ENCODE measurements around the gene SPHKAP. TPM values are rescaled to one million over a fixed set of nuclear protein-coding genes. Genes with fewer than 3 reads are reported as not detected.
"Not testable (repeated sequence)": the region's sequence is repeated elsewhere in the genome, so short reads cannot be mapped to it uniquely, and the experiment has no call there.

Gene SPHKAP, protein sequence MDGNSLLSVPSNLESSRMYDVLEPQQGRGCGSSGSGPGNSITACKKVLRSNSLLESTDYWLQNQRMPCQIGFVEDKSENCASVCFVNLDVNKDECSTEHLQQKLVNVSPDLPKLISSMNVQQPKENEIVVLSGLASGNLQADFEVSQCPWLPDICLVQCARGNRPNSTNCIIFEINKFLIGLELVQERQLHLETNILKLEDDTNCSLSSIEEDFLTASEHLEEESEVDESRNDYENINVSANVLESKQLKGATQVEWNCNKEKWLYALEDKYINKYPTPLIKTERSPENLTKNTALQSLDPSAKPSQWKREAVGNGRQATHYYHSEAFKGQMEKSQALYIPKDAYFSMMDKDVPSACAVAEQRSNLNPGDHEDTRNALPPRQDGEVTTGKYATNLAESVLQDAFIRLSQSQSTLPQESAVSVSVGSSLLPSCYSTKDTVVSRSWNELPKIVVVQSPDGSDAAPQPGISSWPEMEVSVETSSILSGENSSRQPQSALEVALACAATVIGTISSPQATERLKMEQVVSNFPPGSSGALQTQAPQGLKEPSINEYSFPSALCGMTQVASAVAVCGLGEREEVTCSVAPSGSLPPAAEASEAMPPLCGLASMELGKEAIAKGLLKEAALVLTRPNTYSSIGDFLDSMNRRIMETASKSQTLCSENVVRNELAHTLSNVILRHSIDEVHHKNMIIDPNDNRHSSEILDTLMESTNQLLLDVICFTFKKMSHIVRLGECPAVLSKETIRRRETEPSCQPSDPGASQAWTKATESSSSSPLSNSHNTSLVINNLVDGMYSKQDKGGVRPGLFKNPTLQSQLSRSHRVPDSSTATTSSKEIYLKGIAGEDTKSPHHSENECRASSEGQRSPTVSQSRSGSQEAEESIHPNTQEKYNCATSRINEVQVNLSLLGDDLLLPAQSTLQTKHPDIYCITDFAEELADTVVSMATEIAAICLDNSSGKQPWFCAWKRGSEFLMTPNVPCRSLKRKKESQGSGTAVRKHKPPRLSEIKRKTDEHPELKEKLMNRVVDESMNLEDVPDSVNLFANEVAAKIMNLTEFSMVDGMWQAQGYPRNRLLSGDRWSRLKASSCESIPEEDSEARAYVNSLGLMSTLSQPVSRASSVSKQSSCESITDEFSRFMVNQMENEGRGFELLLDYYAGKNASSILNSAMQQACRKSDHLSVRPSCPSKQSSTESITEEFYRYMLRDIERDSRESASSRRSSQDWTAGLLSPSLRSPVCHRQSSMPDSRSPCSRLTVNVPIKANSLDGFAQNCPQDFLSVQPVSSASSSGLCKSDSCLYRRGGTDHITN (N-terminal part only)
- total RNA-seq (not detected), total RNA-seq (0 to 0.35 reads per million in 2 donors)

DNA sequence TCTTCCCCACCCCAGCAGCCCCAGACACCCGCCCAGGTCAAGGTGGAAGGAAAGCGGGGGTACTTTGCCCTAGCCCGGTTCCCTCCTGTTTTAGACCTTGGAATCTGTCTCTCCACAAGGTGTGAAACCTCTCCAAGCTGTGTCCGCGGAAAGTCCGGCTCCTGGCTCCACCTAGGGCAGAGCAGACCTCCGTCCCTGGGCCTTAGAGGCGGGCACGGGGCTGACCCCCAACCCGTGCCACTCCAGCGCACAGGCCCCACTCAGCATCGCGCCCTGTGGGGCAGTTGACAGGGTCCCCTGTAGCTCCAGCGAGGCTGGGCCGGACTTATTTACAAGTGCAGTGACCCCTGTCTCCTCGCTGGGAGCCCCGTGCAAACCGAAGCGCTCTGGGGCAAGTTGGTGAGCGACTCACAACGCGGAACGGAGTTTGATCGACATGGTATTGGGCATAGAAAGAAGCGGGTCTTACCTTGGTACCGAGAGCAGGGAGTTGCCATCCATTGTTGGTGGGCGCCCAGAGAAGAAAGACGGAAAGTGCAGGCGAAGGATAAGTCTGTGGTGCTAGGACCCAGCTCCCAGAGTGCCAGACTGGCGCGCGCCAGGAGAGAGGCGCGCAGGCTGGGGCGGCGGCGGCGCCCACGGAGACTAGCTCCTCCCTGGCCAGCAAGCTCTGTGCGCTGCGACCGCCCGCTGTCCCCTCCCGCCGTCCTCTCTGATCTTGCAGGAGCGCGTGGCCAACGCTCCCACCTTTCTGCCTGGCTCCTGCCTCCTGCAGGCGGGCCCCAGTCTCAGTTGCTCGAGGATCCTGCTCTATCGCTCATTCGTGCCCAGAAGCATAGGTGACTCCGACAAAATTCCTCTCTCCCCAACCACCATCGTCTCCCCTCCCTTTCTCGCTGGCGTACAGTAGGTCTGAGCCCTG lies at the start of gene SPHKAP:
TSS of gene SPHKAP (minus strand) at position 590 of the 922 bp plus-strand sequence. CDS start at position 501, 89 bp downstream.
- no peak for DNase-seq
- Mint-ChIP-seq H3K4me3 (no peak within 1 kb of the TSS), H3K4me1 (no peaks in the 10 kb centered on the region), H3K27ac (no peak within 1 kb of the TSS), H3K36me3 (ENCODE audit: low read depth) (no peaks in the 10 kb centered on the region), H3K27me3 (peaks cover 12% of the 10 kb centered on the region)
- ATAC-seq: no peak
- H3K9me3 ChIP-seq (ENCODE audit: control insufficient read depth, low read length, poor library complexity, severe bottlenecking): no peaks in the 10 kb centered on the region

DNA sequence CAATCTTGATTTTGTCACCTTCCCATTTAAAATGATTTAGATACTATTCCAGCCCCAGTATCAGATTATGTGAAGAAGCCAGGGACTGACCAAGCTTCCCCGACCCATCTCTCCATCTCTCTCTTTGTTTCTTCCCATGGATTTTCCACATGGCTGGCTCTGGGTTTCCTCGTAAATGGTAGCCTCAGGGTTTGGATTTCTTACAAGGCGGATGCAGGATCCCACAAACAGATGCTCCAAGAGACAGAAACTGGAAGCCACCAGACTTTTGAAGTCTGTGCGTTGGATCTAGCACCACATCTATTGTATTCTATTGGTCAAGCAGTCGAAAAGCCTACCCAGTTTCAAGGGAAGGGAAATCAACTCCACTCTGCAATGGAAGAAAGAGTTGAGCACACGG lies 46.0 kb upstream of the SPHKAP start:
- Mint-ChIP-seq H3K36me3 (ENCODE audit: low read depth) (no peaks in the 10 kb centered on the region), H3K4me1 (no peaks in the 10 kb centered on the region), H3K27me3 (no peaks in the 10 kb centered on the region), H3K4me3 (no peak overlapping the region), H3K27ac (no peak overlapping the region)
- ATAC-seq (no peak), DNase-seq (no peak)
- H3K9me3 ChIP-seq (ENCODE audit: control insufficient read depth, low read length, poor library complexity, severe bottlenecking): no peaks in the 10 kb centered on the region

DNA sequence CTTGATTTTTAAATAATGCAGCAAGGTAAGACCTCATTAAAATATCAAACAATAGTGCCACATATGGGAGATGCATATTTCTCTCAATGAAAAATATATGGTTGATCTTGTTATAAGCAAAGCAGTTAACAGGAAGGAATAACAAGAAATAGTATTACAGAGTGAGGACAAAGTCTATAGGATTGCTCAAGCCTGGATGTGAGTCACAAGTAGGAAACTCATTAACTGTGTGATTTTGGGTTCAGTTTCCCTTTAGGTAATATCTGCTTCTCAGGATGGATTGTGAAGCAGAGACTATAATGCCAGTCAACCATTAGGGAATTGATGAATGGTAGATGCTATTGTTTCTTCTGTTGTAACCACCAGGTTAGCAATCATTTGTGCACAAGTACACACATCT lies 42.9 kb upstream of the SPHKAP start:
- no peak for ATAC-seq
- H3K4me3 Mint-ChIP-seq: no peak overlapping the region
- no peak overlapping the region for H3K27ac Mint-ChIP-seq
- H3K9me3 ChIP-seq (ENCODE audit: control insufficient read depth, low read length, poor library complexity, severe bottlenecking): no peaks in the 10 kb centered on the region
- no peak for DNase-seq
- no peaks in the 10 kb centered on the region for H3K36me3 Mint-ChIP-seq (ENCODE audit: low read depth)
- H3K27me3 Mint-ChIP-seq: no peaks in the 10 kb centered on the region
- H3K4me1 Mint-ChIP-seq: no peaks in the 10 kb centered on the region

DNA sequence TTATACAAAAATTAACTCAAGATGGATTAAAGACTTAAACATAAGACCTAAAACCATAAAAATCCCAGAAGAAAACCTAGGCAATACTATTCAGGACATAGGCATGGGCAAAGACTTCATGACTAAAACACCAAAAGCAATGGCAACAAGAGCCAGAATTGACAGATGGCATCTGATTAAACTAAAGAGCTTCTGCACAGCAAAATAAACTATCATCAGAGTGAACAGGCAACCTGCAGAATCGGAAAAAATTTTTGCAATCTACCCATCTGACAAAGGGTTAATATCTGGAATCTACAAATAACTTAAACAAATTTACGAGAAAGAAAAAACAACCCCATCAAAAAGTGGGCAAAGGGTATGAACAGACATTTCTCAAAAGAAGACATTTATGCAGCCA lies 37.1 kb upstream of the SPHKAP start:
- not testable (repeated sequence) for DNase-seq; H3K9me3 ChIP-seq (ENCODE audit: control insufficient read depth, low read length, poor library complexity, severe bottlenecking); ATAC-seq; H3K4me1 Mint-ChIP-seq; H3K36me3 Mint-ChIP-seq (ENCODE audit: low read depth); H3K27ac Mint-ChIP-seq; H3K4me3 Mint-ChIP-seq; H3K27me3 Mint-ChIP-seq

DNA sequence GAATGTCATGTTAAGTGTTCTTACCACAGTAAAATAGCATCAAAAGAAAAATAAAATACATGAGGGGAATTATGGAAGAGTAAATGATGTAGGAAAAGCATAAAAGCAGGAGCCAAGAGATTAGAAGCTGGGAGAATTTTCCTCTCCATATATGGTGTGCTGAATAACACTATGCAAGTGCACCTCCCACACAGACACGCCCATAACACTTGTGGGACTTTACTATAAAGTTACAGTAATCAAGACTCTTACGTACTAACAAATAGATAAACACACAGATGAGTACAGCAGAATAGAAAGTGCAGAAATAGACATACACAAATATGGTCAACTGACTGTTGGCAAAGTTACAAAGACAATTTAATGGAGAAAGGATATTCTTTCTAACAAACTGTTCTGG lies 16.0 kb upstream of the SPHKAP start:
- ATAC-seq (no peak), DNase-seq (no peak)
- Mint-ChIP-seq H3K36me3 (ENCODE audit: low read depth) (no peaks in the 10 kb centered on the region), H3K4me1 (no peaks in the 10 kb centered on the region), H3K4me3 (no peak overlapping the region), H3K27me3 (no peaks in the 10 kb centered on the region), H3K27ac (no peak overlapping the region)
- H3K9me3 ChIP-seq (ENCODE audit: control insufficient read depth, low read length, poor library complexity, severe bottlenecking): no peaks in the 10 kb centered on the region

DNA sequence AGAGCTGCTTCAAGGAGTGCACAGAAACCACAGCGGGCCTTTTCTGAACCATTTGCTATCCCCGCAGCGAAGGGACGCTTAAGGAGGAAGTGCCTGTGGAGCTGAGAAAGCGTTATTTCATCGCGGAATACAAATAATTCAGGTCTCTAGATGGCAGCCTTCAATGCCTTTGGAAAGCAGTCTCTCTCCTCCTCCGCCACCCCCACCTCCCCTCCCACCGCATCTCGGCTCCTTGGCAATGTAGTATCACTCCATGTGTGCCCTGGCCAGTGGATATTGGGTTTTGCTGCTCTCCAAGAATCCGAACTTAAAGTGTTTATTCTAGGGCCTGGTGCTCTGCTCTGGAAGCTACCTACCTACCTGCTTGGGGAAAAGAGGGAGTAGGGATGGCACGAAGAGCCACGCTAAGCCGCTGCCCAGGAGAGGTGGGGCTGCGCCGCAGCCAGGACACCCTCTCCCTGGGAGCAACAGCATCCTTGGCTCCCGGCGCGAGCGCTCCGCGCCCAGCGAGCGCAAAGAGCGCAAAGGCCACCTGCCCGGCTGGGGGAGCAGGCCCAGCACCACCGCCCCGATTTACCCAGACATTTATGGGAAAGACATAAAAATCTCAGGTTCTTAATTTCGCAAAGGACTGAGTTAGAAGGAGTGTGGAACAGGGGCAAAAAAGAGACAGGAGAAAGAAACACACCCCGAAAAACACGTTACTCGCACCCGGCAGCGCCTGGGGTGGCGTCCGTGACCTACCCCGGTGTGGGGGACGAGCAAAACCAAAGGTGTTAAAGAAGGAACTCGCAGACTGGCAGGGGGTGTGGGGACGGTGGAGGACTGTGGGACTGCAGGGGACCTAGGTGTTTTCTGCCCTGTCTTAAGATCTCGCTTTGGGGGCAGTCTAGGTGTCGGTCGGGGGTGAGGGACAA lies 1.0 kb downstream of the SPHKAP start:
- DNase-seq (no peak), ATAC-seq (no peak)
- no peaks in the 10 kb centered on the region for H3K9me3 ChIP-seq (ENCODE audit: control insufficient read depth, low read length, poor library complexity, severe bottlenecking)
- peaks cover 12% of the 10 kb centered on the region for H3K27me3 Mint-ChIP-seq
- H3K36me3 Mint-ChIP-seq (ENCODE audit: low read depth): no peaks in the 10 kb centered on the region
- no peak overlapping the region for H3K27ac Mint-ChIP-seq
- H3K4me1 Mint-ChIP-seq: no peaks in the 10 kb centered on the region
- H3K4me3 Mint-ChIP-seq: no peak overlapping the region

DNA sequence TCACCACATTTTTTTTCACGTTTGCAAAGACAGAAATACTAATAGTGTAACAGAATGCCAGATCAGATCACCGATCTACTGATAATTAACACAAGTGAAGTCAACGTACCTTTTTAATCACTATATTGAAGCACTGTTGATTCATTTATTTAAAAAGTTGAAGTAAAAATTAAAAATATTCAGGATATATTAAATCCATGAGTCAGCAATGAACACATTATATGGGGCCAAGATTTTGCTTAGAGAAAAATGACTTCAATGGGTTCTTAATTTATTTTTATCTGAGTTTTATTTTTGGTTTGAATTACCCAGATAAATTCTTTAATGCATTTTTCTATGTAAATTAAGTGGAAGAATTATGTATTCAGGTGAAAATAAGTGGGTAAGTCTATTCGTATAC lies 14.2 kb downstream of the SPHKAP start:
- Mint-ChIP-seq H3K27me3 (no peaks in the 10 kb centered on the region), H3K27ac (no peak overlapping the region), H3K4me1 (no peaks in the 10 kb centered on the region), H3K36me3 (ENCODE audit: low read depth) (no peaks in the 10 kb centered on the region), H3K4me3 (no peak overlapping the region)
- no peak for DNase-seq
- ATAC-seq: no peak
- no peaks in the 10 kb centered on the region for H3K9me3 ChIP-seq (ENCODE audit: control insufficient read depth, low read length, poor library complexity, severe bottlenecking)

DNA sequence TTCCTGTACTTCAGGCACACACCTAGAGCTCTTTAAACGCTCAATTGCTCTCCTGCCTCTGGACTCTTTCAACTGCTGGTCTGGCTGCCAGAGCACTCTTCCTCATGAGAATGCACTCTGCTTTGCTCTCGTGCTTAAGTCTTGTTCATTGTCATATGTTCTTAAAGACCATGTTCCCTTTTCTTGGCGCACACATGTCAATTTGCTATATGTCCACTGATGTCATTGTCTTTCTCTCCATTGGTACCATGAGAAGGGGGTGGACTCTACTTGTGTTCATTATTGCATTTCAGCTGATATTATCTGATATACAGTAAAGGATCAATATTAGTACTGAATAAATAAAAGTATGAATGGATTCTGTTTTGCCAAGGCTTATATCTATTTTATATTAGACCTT lies 16.8 kb downstream of the SPHKAP start:
- H3K9me3 ChIP-seq (ENCODE audit: control insufficient read depth, low read length, poor library complexity, severe bottlenecking): no peaks in the 10 kb centered on the region
- Mint-ChIP-seq H3K27me3 (no peaks in the 10 kb centered on the region), H3K4me3 (no peak overlapping the region), H3K27ac (no peak overlapping the region), H3K4me1 (no peaks in the 10 kb centered on the region), H3K36me3 (ENCODE audit: low read depth) (no peaks in the 10 kb centered on the region)
- no peak for DNase-seq
- ATAC-seq: no peak

DNA sequence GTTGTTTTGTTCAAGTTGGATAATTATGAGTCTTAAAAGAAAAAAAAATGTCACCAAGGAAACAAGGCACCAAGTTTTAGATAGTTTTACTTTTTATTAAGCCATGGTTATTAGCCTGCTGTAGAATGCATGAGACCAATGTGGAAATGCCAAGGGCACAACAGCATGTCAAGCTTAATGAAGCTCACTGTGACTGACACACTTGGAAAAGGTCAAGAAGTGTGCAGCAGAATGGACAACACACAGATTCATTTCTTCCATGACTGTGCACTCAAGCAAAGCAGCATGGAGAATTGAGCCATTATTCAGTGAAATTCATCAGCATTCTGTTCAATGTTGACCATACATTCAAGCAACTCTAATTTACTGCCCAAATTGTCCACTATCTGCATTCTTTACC lies 23.6 kb downstream of the SPHKAP start:
- H3K4me3 Mint-ChIP-seq: no peak overlapping the region
- no peak for ATAC-seq
- no peak for DNase-seq
- no peaks in the 10 kb centered on the region for H3K27me3 Mint-ChIP-seq
- no peaks in the 10 kb centered on the region for H3K9me3 ChIP-seq (ENCODE audit: control insufficient read depth, low read length, poor library complexity, severe bottlenecking)
- H3K36me3 Mint-ChIP-seq (ENCODE audit: low read depth): no peaks in the 10 kb centered on the region
- H3K27ac Mint-ChIP-seq: no peak overlapping the region
- H3K4me1 Mint-ChIP-seq: no peaks in the 10 kb centered on the region

DNA sequence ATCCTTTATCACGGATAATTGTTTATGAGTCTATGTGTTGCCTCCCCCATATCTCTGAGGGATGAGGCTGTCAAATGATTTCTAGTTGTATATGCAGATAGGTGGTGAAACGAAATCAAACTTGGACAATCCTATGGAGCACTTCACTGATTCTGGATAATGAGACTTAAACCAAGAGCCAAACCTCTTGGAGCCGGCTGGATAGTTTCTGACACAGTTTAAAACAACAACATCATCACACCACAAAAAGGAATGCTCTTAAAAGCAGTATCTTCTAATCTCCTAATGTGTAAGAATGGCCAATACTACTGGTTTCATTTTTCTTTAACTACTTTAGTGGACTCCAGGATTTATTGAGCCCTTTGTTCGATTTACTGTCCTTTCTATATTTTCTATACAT lies 36.5 kb downstream of the SPHKAP start:
- no peaks in the 10 kb centered on the region for H3K27me3 Mint-ChIP-seq
- no peaks in the 10 kb centered on the region for H3K9me3 ChIP-seq (ENCODE audit: control insufficient read depth, low read length, poor library complexity, severe bottlenecking)
- no peak overlapping the region for H3K27ac Mint-ChIP-seq
- H3K36me3 Mint-ChIP-seq (ENCODE audit: low read depth): no peaks in the 10 kb centered on the region
- ATAC-seq: no peak
- no peaks in the 10 kb centered on the region for H3K4me1 Mint-ChIP-seq
- H3K4me3 Mint-ChIP-seq: no peak overlapping the region
- no peak for DNase-seq

DNA sequence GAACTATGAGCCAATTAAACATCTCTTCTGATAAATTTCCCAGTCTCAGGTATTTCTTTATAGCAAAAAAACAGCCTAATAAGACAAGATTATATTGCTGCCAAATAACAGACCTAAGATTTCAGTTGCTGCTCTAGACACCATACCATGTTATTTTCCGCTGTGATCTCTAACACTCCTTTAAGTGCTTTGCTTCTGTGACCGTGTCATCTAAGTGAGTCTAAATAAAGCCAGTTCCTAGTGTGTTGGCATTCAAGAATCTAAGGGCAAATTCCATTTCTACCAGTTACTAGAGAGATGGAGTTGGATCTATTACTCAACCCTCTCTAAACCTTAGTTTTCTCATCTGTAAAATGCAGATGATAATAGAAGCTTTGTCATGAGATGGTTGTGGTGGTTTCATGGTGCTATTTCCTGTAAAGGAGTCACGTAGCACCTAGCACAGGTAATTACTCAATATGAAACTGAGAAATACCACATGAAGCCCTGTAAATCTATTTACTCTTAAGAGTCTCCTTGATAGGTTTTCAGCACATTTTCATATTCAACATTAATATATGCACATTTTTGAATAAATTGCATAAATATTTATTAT lies 40.5 kb downstream of the SPHKAP start:
- Mint-ChIP-seq H3K27me3 (no peaks in the 10 kb centered on the region), H3K27ac (no peak overlapping the region), H3K4me1 (no peaks in the 10 kb centered on the region), H3K4me3 (no peak overlapping the region), H3K36me3 (ENCODE audit: low read depth) (no peaks in the 10 kb centered on the region)
- DNase-seq (no peak), ATAC-seq (no peak)
- H3K9me3 ChIP-seq (ENCODE audit: control insufficient read depth, low read length, poor library complexity, severe bottlenecking): no peaks in the 10 kb centered on the region

All from T-helper 17 cell (primary cell).